ENCODE data around the gene ZCCHC10. TPM values are rescaled to one million over a fixed set of nuclear protein-coding genes. Genes with fewer than 3 reads are reported as not detected.
"Not testable (repeated sequence)": the region's sequence is repeated elsewhere in the genome, so short reads cannot be mapped to it uniquely, and the experiment has no call there.

ZCCHC10 gene
- total RNA-seq, 1 experiment from 2014 or later = 32.5 TPM

GRCh38 chr5:133050521-133050920, 24.2 kb upstream of the ZCCHC10 start:
- DNase-seq = no peak
- Histone ChIP-seq H3K36me3 (peaks cover 26% of the 10 kb centered on the region), H3K4me3 (peak overlapping the region; percentile 95), H3K27me3 (no peaks in the 10 kb centered on the region), H3K9me3 (peaks cover 2% of the 10 kb centered on the region; the same call in 1 of the 2 replicates)

DNA sequence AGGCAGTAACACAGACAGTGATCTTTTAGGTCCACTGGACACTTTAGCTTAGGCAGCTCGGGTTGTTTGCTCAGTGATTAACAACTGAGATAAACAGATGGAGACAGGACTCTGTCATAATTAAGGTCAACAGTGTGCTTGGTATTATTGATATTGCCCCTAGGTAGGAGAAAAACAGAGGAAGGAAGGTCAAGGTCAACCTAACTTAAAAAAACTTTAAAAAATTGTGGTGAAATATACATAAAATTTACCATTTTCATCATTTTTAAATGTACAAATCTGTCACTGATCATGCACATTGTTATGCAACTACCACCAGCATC, 23.3 kb upstream of the ZCCHC10 start:
- DNase-seq = no peak
- Histone ChIP-seq H3K4me3 (0 out of 2 replicates have a peak overlapping the region, but pooled peaks have one; percentile 1), H3K27me3 (no peaks in the 10 kb centered on the region), H3K9me3 (peaks cover 2% of the 10 kb centered on the region; the same call in 1 of the 2 replicates), H3K36me3 (peaks cover 21% of the 10 kb centered on the region)

GRCh38 chr5:133048993-133049725, 22.8 kb upstream of the ZCCHC10 start:
- peaks cover 15% of the 10 kb centered on the region for H3K36me3 ChIP-seq
- 0 out of 2 replicates have a peak overlapping the region, but pooled peaks have one; percentile 1 for H3K4me3 ChIP-seq
- H3K9me3 ChIP-seq = peaks cover 2% of the 10 kb centered on the region; the same call in 1 of the 2 replicates
- no peaks in the 10 kb centered on the region for H3K27me3 ChIP-seq
- no peak for DNase-seq

DNA sequence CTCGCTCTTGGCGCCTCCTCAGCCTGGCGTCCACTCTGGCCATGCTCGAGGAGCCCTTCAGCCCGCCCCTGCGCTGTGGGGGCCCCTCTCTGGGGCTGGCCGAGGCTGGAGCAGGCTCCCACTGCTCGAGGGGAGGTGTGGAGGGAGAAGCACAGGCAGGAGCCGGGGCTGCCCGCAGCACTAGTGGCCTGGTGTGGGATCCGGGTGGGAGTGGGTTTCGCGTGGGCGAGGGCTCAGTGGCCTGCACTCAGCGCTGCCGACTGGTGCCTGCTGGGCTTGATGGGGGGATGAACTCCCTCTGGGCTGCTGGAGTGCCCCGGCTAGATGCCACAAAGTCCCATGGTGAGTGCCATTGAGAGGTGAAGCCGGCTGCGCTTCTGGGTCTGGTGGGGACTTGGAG, 21.1 kb upstream of the ZCCHC10 start:
- Histone ChIP-seq H3K36me3 (peaks cover 5% of the 10 kb centered on the region), H3K27me3 (no peaks in the 10 kb centered on the region), H3K9me3 (peaks cover 2% of the 10 kb centered on the region; the same call in 1 of the 2 replicates), H3K4me3 (no peak overlapping the region)
- DNase-seq = no peak

DNA sequence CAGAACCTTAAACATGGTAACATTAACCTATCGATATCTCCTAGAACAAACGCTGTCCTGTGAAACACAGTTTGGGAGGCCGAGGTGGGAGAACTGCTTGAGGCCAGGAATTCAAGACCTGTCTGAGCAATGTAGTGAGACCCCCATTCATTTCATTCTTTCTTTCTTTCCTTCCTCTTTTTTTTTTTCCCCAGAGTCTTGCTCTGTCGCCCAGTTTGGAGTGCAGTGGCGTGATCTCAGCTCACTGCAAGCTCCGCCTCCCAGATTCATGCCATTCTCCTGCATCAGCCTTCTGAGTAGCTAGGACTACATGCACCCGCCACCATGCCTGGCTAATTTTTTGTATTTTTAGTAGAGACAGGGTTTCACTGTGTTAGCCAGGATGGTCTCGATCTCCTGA, 20.2 kb upstream of the ZCCHC10 start:
- not testable (repeated sequence) for H3K9me3 ChIP-seq, H3K4me3 ChIP-seq, H3K27me3 ChIP-seq, DNase-seq, H3K36me3 ChIP-seq

DNA sequence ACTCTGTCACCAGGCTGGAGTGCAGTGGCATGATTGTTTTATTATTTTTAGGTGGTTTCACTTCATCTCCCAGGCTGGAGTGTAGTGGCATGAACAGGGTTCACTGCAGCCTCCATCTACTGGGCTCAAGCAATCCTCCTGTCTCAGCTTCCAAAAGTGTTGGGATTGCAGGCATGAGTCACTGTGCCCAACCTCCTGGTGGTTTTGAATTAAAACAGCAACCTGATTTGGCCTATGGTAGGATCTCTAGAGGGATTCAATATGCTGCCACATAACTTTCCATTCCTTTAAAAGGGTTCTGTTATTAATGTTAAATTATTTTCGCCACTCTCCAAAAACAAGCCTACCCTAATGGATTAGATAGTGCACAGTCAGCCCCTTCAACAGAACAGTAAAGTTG, 15.6 kb upstream of the ZCCHC10 start:
- H3K27me3 ChIP-seq = no peaks in the 10 kb centered on the region
- no peaks in the 10 kb centered on the region for H3K36me3 ChIP-seq
- H3K9me3 ChIP-seq = no peaks in the 10 kb centered on the region
- no peak overlapping the region for H3K4me3 ChIP-seq
- DNase-seq = peak; percentile 65

DNA sequence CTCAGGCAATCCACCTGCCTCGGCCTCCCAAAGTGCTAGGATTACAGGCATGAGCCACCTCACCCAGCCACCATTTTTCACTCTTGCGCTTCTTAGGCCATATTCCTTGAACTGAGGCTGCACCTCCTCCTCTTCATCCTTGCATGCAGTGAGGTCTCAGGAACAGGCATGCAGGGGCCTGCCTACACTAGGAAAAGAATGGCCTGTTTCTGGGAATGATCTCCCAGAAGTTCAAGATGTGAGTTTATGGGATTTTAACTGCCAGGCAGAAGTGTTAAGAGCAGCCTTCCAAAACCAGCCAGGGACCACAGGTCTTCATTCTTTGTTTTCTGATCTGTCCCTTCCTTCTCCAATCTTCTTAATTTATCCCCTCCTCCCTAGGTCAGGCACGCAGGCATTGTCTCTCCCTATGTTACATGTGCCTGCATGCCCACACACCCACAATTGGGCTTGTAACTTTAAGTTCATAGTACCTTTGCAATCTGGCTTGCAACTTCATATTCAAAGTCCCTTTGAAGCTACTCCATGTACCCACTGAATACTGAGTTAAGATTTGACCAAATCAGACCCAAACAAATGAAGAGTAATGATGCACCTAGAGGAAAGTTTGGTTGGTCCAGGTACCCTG, 14.9 kb upstream of the ZCCHC10 start:
- Histone ChIP-seq H3K9me3 (no peaks in the 10 kb centered on the region), H3K27me3 (no peaks in the 10 kb centered on the region), H3K36me3 (no peaks in the 10 kb centered on the region), H3K4me3 (no peak overlapping the region)
- no peak for DNase-seq

DNA sequence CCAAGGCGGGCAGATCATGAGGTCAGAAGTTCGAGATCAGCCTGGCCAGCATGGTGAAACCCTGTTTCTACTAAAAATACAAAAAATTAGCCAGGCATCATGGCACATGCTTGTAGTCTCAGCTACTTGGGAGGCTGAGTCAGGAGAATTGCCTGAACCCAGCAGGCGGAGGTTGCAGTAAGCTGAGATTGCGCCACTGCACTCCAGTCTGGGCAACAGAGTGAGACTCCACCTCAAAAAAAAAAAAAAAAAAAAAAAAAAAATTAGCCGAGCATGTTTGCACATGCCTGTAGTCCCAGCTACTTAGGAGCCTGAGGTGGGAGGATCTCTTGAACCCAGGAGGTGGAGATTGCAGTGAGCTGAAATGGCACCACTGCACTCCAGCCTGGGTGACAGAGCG, 10.3 kb upstream of the ZCCHC10 start:
- DNase-seq, H3K36me3 ChIP-seq, H3K4me3 ChIP-seq: not testable (repeated sequence)

GRCh38 chr5:133035224-133035623, 8.9 kb upstream of the ZCCHC10 start:
- no peak overlapping the region for H3K4me3 ChIP-seq
- H3K9me3 ChIP-seq = no peaks in the 10 kb centered on the region
- no peaks in the 10 kb centered on the region for H3K36me3 ChIP-seq
- no peaks in the 10 kb centered on the region for H3K27me3 ChIP-seq
- DNase-seq = no peak

More for the DNA sequence above, 10.3 kb upstream of the ZCCHC10 start:
- H3K9me3 ChIP-seq, H3K27me3 ChIP-seq: not testable (repeated sequence)

DNA sequence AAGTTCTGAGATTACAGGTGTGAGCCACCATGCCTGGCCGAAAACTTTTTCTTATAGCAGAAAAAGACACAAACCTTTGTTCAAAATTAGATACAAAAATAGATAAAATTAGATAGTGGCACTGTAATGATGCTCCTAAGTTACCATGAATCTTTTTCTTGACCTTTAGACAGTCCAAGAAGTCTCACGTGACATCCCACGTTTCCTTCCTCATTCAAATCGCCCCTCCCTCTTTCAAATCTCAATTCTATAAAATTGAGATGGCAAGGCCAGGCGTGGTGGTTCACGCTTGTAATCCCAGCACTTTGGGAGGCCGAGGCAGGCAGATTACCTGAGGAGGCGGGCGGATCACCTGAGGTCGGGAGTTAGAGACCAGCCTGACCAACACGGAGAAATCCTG, 7.7 kb upstream of the ZCCHC10 start:
- Histone ChIP-seq H3K36me3 (no peaks in the 10 kb centered on the region), H3K27me3 (no peaks in the 10 kb centered on the region), H3K4me3 (no peak overlapping the region), H3K9me3 (no peaks in the 10 kb centered on the region)
- DNase-seq = no peak

GRCh38 chr5:133032852-133033742, 6.7 kb upstream of the ZCCHC10 start:
- Histone ChIP-seq H3K4me3 (no peak overlapping the region), H3K27me3 (no peaks in the 10 kb centered on the region), H3K36me3 (no peaks in the 10 kb centered on the region), H3K9me3 (no peaks in the 10 kb centered on the region)
- no peak for DNase-seq

DNA sequence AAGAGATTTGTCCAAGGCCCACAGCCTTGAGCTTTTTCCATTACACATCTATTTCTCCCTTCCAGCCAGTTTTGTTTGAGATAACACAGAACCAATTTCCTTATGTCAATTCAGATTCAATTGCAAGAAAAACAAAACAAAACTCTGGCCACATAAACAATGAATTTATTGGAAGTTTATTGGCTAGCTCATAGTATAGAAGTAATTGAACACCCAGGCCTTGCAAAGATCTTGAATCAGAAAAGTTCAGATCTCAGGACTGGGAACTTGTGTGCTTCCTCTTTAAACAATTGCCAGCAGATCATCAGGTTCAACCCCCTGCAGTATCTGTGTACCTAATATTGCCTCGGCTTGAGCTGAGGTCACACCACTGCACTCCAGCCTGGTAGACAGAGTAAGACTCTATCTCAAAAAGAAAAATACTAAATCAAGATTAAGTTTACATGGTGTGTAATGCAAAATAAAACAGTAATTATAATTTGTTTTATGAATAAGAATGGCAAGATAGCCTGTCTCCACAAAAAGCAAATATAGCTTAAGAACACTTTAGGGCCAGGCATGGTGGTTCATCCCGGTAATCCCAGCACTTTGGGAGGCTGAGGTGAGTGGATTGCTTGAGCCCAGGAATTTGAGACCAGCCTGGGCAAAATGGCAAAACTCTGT, 4.1 kb upstream of the ZCCHC10 start:
- Histone ChIP-seq H3K27me3 (no peaks in the 10 kb centered on the region), H3K36me3 (peaks cover 4% of the 10 kb centered on the region; the same call in 1 of the 2 replicates), H3K9me3 (no peaks in the 10 kb centered on the region), H3K4me3 (no peak overlapping the region)
- no peak for DNase-seq

DNA sequence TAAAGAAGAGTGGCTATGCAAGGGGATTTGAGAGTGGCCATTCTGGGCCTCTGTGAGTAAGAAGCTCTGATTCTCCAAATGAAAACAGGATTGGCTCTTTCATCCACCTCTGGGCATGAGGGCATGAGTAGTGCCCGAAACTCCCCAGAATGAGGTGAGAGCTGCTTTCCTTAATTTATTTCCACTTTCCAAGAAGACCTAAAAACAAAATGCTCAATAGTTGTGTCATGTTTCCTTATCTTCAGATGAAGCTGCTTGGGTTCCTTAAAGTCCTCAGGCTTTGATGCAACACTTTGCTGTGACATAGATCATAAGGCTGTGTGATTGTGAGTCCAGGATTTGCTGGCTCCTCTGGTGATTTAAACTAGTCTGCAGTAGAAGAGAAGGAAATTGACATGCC, 3.1 kb upstream of the ZCCHC10 start:
- no peak overlapping the region for H3K4me3 ChIP-seq
- H3K9me3 ChIP-seq = no peaks in the 10 kb centered on the region
- H3K36me3 ChIP-seq = peaks cover 7% of the 10 kb centered on the region; the same call in 1 of the 2 replicates
- DNase-seq = no peak
- H3K27me3 ChIP-seq = no peaks in the 10 kb centered on the region

GRCh38 chr5:133026664-133027153, 360 bp upstream of the ZCCHC10 start:
- Histone ChIP-seq H3K9me3 (no peaks in the 10 kb centered on the region), H3K36me3 (peaks cover 23% of the 10 kb centered on the region), H3K4me3 (peak overlapping the region; percentile 99), H3K27me3 (no peaks in the 10 kb centered on the region)
- no peak for DNase-seq

DNA sequence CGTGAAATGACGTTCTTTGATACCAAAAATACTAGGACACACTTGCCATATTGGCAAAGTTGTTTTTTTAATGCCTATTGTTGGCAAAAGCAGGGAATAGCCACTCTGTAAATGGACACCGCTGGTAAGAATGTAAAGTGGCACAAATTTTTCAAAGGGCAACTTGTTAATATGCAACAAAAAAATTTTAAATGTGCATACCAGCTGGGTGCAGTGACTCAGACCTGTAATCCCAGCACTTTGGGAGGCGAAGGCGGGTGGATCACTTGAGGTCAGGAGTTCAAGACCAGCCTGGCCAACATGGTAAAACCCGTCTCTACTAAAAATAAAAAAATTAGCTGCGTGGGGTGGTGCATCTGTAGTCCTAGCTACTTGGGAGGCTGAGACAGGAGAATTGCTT, 6.9 kb downstream of the ZCCHC10 start:
- not testable (repeated sequence) for H3K9me3 ChIP-seq, H3K27me3 ChIP-seq, H3K4me3 ChIP-seq, DNase-seq
- peaks cover 39% of the 10 kb centered on the region for H3K36me3 ChIP-seq

- Histone ChIP-seq H3K9me3 (no peaks in the 10 kb centered on the region), H3K4me3 (no peak overlapping the region), H3K27me3 (no peaks in the 10 kb centered on the region), H3K36me3 (peaks cover 29% of the 10 kb centered on the region)
- no peak for DNase-seq
Measured at GRCh38 chr5:133017964-133018363, 8.4 kb downstream of the ZCCHC10 start.

All from MG63 (cell line).